HEK293T (cell line): ENCODE data around the gene SP6.

Experiments used
- ELF4 ChIP-seq: fragments of 450-650 bp; IDR thresholded peaks from 2 replicates; pipeline ENCODE4 v1.6.1; 2017; ENCODE audit warnings: antibody characterized with exemption
- SP1 ChIP-seq: fragments of 450-650 bp; IDR thresholded peaks from 2 replicates; pipeline ENCODE4 v1.6.1; 2017
- ZNF384 ChIP-seq: fragments of 450-650 bp; IDR thresholded peaks from 2 replicates; pipeline ENCODE4 v1.6.1; 2016

DNA sequence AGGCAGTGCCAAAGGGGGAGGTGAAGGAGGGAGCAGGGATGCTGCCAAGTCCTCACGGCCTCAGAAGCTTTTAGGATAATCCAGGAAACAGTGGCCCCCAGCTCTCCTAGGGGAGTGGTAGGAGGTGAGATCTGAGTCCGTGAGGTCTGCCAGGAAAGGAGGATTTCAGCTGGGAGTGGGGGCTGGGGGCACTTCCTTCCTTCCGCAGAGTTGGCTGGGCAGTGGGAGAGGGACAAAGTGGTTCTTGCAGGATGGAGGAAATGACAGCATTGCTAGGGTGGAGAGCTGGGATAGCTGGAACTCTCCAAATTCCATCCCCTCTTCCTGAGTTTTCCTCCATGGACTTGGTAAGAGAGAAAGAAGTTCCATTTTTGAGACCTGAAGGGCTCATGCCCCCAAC, 4.8 kb upstream of the SP6 start:
- TF ChIP-seq SP1 (no peak), ELF4 (no peak), ZNF384 (no peak)
